ENCODE data around the gene GATB.

- TF ChIP-seq SPI1 (IDR thresholded peaks at IDR 0.05; ENCODE audit: low read depth, low read length) (no peak), PAX5 (IDR thresholded peaks at IDR 0.05; ENCODE audit: insufficient read depth, low read length, severe bottlenecking) (no peak), POLR2A (IDR thresholded peaks at IDR 0.05; ENCODE audit: low read depth, low read length) (no peak), POLR2AphosphoS5 (IDR thresholded peaks at IDR 0.05; ENCODE audit: low read depth, low read length) (no peak), TAF1 (IDR thresholded peaks at IDR 0.05; ENCODE audit: low read depth, low read length) (no peak), POU2F2 (IDR thresholded peaks at IDR 0.05; ENCODE audit: low read depth, low read length) (no peak)
Observed at GRCh38 chr4:151717314-151717713, 43.5 kb downstream of the GATB start.
